ENCODE measurements around the gene C6.
"Not testable (repeated sequence)": the region's sequence is repeated elsewhere in the genome, so short reads cannot be mapped to it uniquely, and the experiment has no call there.

C6 gene

GRCh38 chr5:41213340-41213739, at the start of gene C6:
C6 (minus strand) TSS chr5:41213532; CDS start chr5:41203230, 10,302 bp downstream.
- DNase-seq (ENCODE audit: low spot score): no peak

GRCh38 chr5:41256400-41256799, 43.1 kb upstream of the C6 start:
- no peak for DNase-seq (ENCODE audit: low spot score)

GRCh38 chr5:41253109-41253508, 39.8 kb upstream of the C6 start:
- DNase-seq (ENCODE audit: low spot score): no peak

- no peak for DNase-seq (ENCODE audit: low spot score)
Measured at GRCh38 chr5:41252036-41252435, 38.7 kb upstream of the C6 start.

- DNase-seq (ENCODE audit: low spot score): no peak
Measured at GRCh38 chr5:41250351-41250987, 37.1 kb upstream of the C6 start.

- no peak for DNase-seq (ENCODE audit: low spot score)
Measured at GRCh38 chr5:41247135-41247534, 33.8 kb upstream of the C6 start.

- DNase-seq (ENCODE audit: low spot score): peak; percentile 82
Measured at GRCh38 chr5:41246376-41246775, 33.0 kb upstream of the C6 start.

- DNase-seq (ENCODE audit: low spot score): no peak
Measured at GRCh38 chr5:41243558-41243957, 30.2 kb upstream of the C6 start.

GRCh38 chr5:41240985-41241384, 27.7 kb upstream of the C6 start:
- DNase-seq (ENCODE audit: low spot score): no peak

- no peak for DNase-seq (ENCODE audit: low spot score)
Measured at GRCh38 chr5:41240390-41240789, 27.1 kb upstream of the C6 start.

GRCh38 chr5:41234475-41234874, 21.1 kb upstream of the C6 start:
- DNase-seq (ENCODE audit: low spot score): no peak

- DNase-seq (ENCODE audit: low spot score): no peak
Measured at GRCh38 chr5:41232797-41233196, 19.5 kb upstream of the C6 start.

- DNase-seq (ENCODE audit: low spot score): not testable (repeated sequence)
Measured at GRCh38 chr5:41230276-41230675, 16.9 kb upstream of the C6 start.

GRCh38 chr5:41223962-41224361, 10.6 kb upstream of the C6 start:
- no peak for DNase-seq (ENCODE audit: low spot score)

GRCh38 chr5:41219658-41220269, 6.4 kb upstream of the C6 start:
- DNase-seq (ENCODE audit: low spot score): no peak

- DNase-seq (ENCODE audit: low spot score): no peak
Measured at GRCh38 chr5:41218929-41219657, 5.8 kb upstream of the C6 start.

GRCh38 chr5:41214182-41214581, 850 bp upstream of the C6 start:
- no peak for DNase-seq (ENCODE audit: low spot score)

GRCh38 chr5:41212935-41213334, 397 bp downstream of the C6 start:
- DNase-seq (ENCODE audit: low spot score): no peak

- DNase-seq (ENCODE audit: low spot score): no peak
Measured at GRCh38 chr5:41211417-41211816, 1.9 kb downstream of the C6 start.

- DNase-seq (ENCODE audit: low spot score): not testable (repeated sequence)
Measured at GRCh38 chr5:41205475-41205874, 7.9 kb downstream of the C6 start.

- DNase-seq (ENCODE audit: low spot score): no peak
Measured at GRCh38 chr5:41203033-41203432, 10.3 kb downstream of the C6 start.

- DNase-seq (ENCODE audit: low spot score): no peak
Measured at GRCh38 chr5:41201082-41201772, 12.1 kb downstream of the C6 start.

GRCh38 chr5:41200506-41200905, 12.8 kb downstream of the C6 start:
- no peak for DNase-seq (ENCODE audit: low spot score)
